Iris pigment epithelial cell (primary cell): Measurements from ENCODE around the gene CAMTA1.
"Not testable (repeated sequence)": the region's sequence is repeated elsewhere in the genome, so short reads cannot be mapped to it uniquely, and the experiment has no call there.

Experiments
- DNase-seq: peaks from one replicate; pipeline ENCODE4 v3.0.0-alpha.2; 2011; ENCODE audit warnings: low read depth

CAMTA1 gene

DNA sequence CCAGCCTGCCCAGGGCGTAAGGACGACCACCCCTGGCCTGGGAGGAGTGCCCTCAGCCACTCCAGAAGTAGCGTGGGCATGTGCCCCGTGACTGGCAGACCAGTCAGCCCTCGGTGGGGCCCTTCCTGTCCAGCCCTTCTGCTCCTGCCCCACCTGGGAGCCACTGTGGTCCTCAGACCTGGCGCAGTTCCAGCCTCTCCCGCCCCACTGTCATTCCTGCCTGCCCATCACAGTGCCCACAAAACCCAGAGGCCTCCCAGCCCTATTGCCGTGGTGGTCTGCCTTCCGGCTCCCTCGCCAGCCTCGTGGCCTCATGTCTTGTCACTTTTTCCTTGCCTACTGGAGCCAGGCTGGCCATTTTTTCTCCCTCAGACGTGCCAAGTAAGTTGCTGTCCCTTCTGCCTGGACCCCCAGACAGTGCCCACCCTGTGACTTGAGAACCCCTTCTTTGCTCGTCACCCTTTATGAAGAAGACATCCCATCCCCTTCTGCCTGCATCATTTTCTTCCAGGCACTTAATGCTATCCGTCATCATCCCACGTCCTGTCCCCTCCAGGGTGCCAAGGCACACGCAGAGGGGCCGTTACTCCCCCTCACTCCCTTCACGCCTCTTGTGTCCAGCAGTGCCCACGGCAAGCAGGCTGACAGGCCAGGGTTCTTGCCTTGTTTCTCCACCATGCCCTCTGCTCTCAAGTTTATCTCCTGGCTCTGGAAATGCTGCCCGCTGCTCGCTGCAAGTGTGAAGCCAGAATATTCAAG lies 122.6 kb downstream of the CAMTA1 start:
- DNase-seq: no peak

DNA sequence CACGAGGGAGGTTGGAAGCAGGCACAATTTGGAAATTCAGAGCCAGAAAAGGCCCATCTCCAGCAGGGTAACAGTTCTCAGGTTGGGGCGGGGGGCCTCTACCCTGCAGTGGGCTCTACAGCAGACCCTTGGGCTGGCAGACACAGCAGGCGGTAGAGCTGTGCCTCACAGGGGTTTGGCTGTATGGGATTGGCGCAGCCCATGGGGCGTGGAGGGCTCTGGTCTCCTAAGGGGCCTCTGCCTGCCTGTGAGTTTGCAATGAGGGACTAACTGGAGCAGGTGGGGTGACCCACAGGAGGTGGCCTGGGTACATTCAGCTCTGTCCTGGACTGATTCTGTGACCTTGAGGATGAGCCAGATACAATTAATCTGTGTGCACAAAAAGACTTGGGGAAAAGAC lies 124.1 kb downstream of the CAMTA1 start:
- DNase-seq: no peak

DNA sequence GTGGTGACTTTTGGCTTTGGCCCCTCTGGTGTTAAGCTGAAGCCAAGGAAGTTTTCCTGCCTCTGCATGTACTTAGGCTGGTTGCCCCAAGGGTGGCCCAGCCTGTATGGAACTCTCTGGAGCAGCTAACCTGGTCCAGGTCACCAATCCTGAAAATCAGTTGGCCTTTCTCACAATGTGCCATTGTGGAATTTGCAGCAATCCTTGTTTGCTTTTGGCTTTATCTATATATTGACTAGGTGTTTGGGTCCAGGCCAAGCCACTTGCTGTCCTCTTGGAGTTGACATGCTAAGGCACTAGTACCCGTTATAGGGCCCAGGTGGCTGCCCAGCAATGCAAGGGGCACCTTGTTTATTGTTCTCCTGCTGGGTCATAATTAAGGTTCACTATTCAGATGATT lies 124.6 kb downstream of the CAMTA1 start:
- no peak for DNase-seq

DNA sequence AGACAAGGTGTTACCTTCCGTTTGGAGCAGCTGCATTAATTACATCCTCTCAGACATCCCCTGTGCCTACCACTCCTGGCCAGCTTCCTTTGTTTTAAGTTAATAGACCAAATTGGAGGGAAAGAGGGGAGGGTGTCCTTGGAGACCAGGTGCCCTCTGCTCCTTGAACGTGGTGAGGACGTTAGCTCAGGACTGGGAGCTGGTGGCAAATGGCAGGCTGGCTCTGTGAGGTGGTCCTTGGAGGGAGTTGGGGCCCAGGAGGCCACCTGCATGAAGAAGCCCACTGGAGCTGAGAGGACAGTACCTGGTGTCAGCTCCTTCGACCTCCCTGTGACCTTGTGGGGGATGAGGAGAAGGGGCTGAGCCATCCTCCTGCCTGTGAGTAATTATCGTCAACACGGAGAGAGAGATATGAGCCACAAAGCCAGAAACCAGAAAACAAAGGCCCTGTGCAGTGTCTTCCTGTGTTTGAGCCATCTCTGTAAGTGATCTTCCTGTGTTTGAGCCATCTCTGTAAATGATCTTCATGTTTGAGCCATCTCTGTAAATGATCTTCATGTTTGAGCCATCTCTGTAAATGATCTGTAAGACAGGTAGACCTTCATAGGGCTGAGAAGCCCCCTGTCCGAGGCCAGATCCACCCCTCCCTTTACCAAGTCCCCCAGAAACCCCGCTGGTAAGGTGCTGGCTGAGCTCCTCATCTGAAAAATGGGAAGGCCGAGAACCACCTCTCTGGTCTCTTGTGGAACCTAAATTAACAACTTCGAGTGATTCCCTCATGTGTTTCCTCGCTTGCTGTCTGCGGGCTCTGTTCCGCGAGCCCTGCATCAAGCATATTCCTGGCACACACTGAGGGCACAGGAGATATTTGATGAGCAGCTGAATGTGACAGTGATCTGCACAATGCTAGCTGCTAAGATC lies 126.0 kb downstream of the CAMTA1 start:
- DNase-seq: no peak

DNA sequence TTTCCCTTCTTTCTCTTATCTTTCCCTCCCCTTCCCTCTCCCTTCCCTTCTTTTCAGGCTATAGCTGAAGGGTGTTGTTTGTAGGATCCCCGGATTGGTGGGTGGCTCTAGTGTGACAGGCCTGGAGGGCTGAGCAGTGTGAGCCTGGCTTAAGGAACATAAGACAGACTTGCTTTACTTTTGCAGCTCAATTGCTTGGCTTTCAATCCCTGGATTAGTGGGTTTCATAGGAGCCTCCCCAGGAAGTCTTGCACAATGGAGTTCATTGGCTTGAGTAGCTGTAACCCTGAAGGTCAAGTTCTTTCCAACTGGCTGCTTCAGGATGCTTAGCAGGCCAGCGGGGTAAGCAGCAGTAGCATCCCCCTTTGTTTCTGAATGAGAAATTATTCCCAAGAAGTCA lies 126.7 kb downstream of the CAMTA1 start:
- DNase-seq: peak; percentile 63

DNA sequence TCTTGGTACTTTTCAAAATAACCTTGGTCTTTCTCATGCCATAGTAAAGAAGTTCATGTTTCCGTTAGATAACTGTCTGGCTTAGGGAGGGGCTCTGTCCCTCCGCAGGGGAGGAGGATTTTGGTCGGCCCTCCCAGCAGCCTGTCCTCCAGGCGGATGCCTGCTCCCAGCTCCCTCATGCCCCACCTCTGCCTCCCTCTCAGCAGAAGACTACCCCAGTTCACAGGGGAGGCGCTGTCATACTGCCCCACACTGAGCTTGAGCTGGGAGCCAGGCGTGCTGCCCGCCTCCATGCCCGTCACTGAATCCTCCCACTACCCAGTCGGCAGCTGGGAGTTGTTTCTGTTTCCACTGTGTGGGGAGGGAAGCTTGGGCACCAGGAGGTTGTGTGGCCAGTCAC lies 127.3 kb downstream of the CAMTA1 start:
- DNase-seq: no peak

DNA sequence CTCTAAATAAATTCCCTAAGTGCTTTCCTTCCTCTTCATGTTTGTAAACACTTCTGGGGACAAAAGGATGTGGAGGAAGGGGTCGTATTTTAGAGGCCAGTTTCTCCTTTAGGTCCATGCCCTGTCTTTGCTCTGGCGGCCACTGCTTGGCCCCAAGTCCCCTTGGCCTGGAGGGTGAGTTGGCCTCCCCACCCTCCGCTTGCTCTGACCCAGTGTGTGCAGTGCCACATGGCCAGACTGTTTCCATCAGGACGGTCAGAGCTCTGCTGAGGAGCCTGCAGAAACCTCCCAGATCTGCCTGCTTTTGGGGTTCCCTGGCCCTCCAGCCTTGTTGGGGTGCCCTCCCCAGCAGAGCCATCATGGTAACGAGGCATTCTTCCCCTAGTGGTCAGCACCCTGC lies 127.8 kb downstream of the CAMTA1 start:
- no peak for DNase-seq

DNA sequence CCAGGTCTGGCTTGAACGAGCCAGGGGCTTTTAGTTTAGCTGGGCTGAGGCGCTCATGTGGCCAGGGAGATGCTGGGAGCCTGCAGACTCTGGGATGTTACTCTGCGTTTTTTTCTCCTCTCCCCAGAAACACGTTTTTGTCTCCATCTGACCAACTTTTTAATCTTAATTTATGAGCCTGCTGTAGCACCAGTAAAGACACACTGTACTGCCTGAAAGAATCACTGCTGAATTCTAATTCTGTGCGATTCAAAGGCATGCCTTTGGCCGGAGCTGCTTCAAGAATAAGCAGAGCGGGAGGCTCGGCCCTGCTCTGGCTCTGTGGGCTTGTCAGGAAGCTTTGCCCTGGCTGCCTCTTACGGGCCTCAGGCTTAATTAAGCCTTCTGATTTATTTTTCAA lies 129.5 kb downstream of the CAMTA1 start:
- DNase-seq: no peak

DNA sequence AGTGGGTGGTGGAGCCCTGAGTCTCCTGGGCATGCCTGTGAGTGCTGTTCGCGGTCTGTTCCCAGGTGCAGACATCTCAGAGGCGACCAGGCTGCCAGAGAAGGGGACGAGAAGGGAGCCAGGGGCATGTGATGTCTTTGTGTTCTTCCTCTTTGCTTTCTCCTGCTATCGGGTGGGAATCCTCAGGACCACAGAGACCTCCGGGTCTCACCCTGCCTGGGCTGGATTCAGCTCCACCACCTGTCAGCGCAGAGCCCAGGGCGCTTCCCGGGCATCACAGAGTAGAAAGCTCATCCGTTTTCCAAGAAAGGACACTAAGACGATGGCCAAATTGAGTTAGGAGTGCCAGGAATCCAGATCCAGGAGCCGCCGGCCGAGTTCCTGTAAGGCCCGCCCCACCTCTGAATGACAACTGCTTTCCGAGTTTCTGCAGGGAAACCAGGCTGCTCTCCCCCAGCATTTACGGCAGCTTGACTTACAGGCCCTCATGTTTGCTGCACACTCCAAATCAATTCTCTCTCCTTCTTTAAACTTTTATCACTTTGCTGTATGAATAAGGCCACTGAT lies 130.8 kb downstream of the CAMTA1 start:
- no peak for DNase-seq

DNA sequence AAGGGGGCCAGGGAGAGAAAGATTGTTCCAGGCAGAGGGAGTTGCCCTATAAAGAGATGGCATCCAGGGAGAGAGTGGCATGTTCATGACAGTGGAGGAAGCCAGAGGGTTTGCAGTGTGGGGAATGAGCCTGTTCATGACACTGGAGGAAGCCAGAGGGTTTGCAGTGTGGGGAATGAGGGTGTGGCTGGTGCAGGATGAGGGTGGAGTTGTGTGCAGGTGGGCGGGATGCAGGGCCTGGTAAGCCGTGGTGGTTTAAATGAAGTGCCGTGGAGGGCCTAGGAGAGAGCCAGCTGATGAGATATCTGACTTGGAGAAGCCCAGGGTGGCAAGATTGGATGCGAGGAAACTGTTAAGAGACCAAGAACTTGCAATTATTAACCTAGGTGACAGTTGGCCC lies 131.8 kb downstream of the CAMTA1 start:
- DNase-seq: no peak

DNA sequence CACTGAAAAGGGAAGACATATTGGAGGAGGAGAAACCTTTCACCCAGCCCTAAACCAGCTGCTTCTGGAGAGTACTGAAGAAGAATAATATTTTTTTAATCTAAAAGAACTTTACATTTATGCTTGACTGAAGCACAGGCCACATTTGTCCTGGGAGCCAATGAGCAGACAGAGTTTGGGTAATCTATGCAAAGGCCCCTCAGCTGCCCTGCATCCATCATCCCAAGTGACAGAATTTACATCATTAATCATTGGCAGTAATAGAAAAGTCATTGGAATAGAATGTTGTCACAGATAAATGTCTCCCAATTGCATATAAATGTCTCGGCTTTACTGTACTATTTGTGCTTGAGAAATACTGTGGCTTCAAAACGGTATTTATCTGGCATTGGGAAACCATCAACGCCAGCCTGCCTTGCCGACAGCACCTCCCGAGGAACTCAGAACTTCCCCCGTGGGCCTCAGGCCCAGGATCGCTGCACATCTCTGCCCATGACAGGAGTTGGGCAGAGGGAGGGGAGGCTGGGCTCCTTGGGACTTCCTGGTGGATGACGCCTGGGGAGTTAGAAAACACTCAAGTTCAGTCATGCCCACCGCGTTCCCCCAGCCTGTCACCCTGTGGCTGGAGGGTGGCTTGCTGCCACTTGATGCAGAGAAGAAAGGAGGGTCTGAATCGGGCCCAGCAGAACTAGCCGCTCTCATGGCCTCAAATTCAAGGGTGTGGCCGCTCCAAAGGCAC lies 133.1 kb downstream of the CAMTA1 start:
- DNase-seq: no peak

DNA sequence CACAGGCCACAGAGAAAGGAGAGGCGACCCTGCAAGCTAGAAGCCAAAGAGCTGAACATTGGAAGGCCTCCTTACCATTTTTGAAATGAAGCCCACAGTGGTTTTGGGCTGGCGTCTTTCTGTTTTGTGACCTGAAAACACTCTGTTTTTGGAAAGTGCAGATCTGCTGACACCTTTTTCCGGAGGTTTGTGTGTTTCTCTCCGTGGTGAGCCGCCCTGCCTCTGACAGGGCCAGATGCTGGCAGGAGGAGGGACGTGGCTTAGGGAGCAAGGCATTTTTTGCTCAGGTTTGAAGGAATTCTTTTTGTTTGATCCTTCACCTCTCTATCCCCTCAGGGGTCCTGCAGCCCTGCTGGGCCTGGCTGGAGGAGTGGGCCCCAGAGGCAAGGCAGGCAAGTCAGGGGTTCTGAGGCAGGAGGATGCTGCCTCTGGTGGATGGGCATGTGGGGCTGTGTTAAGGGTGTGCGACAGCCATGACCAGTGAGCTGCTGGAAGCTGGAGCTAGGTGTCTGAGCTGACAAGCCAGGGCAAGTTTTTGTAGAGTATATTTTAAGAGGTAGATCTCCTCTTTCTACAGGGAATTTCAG lies 133.8 kb downstream of the CAMTA1 start:
- no peak for DNase-seq

DNA sequence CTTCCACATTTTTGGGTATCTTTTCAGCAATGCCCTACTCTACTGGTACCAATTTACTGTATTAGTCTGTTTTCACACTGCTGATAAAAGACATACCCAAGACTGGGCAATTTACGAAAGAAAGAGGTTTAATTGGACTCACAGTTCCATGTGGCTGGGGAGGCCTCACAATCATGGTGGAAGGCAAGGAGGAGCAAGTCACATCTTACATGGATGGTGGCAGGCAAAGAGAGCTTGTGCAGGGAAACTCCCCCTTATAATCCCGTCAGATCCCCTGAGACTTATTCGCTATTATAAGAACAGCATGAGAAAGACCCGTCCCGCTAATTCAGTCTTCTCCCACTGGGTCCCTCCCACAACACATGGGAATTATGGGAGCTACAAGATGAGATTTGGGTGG lies 136.3 kb downstream of the CAMTA1 start:
- not testable (repeated sequence) for DNase-seq

DNA sequence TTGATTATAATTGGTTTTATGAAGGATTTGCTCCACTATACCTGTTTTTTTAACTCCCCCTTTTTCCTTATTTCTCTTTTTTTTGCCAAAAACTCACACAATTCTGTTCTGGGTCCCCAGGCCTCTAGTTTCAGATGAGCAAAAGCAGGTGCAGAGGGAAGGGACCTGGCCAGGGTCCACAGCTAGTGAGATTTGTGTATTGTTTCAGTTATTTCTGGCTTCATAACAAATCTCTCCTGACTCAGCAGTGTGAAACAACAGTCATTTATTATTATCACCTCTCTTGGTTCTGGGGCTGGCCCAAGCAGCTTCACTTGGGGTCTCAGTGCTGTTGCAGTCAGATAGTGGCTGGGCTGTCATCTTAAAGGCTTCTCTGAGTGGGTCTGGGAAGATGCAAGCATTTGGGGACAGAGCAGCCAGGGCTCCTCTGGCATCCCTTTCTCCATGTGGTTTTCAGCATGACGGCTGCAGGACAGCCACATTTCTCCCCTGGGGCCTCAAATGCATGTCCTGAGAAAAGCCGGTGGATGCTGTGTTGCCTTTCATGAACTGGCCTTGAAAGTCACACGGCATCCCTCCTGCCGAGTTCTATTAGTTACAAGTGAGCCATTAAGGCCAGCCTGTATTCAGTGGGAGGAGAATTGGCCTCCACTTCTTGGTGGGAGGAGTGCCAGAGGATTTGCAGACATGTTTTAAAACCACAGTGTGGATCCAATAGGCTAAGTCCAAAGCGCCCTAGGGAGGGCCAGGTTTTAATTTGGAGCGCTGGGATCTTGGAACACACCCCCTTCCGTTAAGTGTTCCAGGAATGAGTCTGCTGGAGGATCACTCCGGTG lies 137.1 kb downstream of the CAMTA1 start:
- peak; percentile 77 for DNase-seq

DNA sequence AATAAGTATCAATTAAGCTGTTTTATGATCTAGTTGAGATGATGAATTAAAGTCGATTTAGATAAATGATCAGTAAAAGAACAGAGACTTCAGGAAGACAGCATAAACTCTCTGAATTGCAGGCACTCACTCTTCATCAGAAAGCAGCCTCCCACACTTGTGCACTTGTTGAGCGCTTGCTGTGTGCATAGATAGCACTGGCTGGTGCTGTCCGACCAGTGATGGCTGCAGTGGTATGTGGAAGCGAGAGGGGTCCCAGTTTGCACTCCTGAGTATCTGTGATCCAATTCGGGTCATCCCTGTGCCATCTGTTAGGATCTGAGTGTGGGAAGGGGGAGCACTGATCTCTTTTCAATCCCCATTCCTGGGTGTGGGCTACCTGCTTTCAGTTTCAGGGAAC lies 137.8 kb downstream of the CAMTA1 start:
- DNase-seq: no peak

DNA sequence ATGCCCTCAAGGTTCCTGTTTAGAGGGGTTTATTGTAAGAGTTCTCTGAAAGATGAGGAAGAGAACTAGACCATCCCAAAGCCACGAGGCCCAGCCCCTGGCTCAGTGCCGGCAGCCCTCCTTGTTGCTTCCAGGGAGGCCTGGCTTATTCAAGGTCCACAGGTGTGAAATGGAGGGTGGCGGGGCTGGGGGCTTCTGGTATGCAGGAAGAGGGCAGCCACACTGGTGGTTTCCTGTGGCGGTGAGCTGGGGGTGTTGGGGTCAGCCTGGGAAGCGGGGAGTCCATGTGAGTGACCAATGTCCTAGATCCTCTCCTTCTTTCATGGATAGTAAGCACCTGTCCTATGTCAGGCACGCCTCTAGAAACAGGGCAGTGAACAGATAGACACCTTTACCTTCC lies 138.2 kb downstream of the CAMTA1 start:
- no peak for DNase-seq

DNA sequence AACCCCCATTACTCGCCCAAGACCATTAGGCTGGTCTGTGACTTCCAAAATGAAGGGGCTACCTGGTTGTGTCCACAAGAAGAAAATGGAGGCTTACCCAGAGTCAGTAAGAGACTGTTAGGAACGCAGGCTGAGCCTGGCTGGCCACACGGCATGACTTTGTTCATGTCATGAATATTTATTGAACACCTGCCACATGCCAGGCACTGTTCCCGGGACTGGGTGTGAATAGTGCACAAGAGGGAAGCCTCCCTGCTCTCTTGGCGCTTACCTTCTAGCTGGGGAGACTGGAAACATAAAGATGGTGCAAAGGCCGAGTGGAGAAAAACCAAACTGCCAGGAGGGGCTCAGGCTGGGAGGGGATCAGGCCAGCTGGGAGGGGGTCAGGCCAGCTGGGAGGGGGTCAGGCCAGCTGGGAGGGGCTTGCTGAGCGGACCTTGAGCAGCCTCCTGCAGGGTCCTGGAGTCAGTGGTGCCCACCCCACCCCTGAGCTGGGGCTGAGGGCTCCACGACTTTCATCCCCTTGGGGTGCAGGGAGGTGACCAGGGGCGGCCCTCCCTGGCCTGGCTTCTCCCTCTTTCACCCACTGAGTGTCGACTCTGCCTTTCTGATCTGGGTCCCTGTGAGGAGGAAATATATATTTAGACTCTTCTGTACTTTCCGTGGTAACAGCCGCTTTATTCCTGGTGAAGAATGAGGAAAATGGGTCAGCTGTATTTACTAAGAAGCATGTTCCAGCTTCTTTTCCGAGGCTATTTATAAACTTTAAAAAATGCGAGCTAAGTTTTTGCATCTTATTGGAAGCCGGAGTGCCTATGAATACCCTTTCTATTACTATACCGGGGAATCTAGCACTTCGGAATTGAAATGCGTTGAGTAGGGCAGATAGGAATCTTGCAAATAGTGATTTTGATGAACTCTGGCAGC lies 139.0 kb downstream of the CAMTA1 start:
- no peak for DNase-seq

DNA sequence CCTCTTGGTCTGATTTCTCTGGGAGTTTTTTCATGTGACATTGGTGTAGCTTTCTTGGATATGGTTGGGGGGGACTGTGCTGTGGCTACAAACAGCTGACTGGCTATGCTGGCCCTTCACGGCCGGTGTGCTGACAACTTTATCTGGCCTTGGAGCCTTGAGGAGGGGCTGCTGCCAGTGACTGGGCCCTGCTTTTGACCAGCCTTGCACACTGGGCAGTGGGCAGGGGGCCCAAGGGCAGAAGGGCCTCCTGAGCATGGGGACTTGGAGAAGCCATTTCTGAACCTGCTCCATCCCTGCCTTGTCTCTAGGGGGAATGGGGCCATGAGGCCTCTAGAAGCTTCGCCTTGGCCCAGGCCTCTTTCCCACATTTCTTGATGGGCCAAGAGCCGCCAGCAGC lies 139.6 kb downstream of the CAMTA1 start:
- no peak for DNase-seq

DNA sequence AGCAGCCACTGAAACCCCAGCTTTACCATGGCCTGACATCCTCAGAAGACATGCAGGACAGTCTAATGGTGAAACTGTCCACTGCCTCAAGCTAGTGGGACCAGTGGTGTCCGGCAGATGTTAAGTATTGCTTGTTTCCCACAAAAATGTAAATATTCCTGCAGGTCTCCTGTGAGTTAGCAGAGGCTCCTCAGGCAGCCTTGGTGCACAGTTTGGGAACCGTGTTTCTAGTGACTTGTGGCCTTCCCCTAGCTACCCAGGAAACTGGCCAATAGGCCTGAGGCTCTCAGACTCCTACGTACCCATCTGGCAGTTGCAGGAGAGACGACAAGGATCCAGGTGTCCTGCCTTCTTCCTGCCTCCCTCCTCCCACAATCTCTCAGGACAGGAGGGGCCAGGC lies 142.4 kb downstream of the CAMTA1 start:
- DNase-seq: no peak
